Stimulated activated effector memory CD8-positive, alpha-beta T cell treated with anti-CD3 and anti-CD28 coated beads, Interleukin-12 subunit alpha, Interleukin-12 subunit beta, amount 100 ng/mL, for 72 hours (primary cell): ENCODE measurements around the gene RAPGEF2.

Source experiments
- ATAC-seq: fragments of 150-1000 bp; cut with Tn5 transposase; 2 replicates; pipeline ENCODE4 v1.10.0; 2021
- DNase-seq, 2 donors: peaks; one replicate each; pipeline ENCODE4 v3.0.0; 2021 to 2022; ENCODE audit warnings: low spot score in 2 of 2
- H3K27ac Mint-ChIP-seq: one replicate; pipeline ENCODE4 v1.8.0; 2022; ENCODE audit warnings: mild to moderate bottlenecking, mixed read lengths
- H3K36me3 Mint-ChIP-seq: one replicate; pipeline ENCODE4 v1.8.0; 2022; ENCODE audit warnings: mild to moderate bottlenecking, mixed read lengths
- H3K4me1 Mint-ChIP-seq: one replicate; pipeline ENCODE4 v1.8.0; 2022; ENCODE audit warnings: mixed read lengths
- H3K4me3 Mint-ChIP-seq: one replicate; pipeline ENCODE4 v1.8.0; 2022; ENCODE audit warnings: mild to moderate bottlenecking, mixed read lengths
- H3K9me3 Mint-ChIP-seq: one replicate; pipeline ENCODE4 v1.8.0; 2022; ENCODE audit warnings: mixed read lengths

RAPGEF2 gene

DNA sequence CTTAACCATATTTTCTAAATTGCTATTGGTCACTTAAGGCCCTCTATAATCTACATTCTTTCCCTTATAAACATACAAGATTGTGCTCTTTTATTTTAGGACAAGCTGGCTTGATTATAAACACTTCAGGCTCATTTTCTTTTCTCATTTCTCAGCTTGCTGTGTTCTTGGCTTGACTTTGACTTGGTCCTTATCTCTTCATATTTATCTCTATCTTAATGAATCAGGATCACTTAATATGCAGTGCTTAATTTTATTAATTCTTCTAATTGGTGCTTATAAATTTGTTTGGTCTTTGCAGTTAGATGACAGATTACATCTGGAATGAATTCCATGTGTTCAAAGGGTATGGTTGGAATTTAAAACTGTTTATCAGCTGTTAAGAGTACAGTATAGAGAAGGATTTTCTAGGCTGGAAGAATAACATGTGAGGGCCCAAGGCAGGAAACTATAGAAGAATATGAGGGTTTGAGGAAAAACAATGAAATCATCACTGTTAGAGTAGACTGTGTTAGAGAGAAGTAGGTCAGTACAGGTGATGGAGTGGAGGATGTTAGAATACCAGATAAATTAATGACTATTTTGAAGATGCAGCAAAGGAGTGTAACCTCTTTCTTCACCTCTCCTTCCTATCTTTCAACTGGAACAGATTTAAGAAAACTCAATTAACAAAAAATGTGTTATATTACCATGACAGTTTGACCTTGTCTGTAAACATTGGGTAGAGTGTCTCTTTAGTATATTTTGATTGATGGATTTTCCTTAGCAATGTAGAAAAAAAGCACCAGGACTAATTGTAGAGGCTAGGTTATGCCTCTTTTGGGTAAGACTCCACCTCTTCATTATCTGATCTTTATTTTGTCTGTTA, 169.6 kb downstream of the RAPGEF2 start:
- no peak for DNase-seq
- H3K4me3 Mint-ChIP-seq, result no peak overlapping the region
- no peak overlapping the region for H3K27ac Mint-ChIP-seq
- no peak for ATAC-seq
- no peaks in the 10 kb centered on the region for H3K9me3 Mint-ChIP-seq
- H3K4me1 Mint-ChIP-seq, result peaks cover 11% of the 10 kb centered on the region
- no peaks in the 10 kb centered on the region for H3K36me3 Mint-ChIP-seq

DNA sequence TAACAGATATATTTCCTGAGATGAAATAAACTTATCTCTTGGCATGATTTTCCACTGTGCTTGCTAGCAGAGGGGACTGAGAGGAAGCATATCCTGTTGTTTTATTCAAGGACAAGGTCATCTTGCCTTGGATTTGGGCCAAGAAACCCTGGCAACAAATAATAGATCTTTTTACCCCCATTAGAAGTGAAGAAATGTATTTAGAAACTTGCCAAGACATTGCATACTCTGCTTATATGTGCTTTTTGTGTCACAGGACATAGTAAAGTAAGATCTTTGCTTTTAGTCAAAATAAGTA, 170.2 kb downstream of the RAPGEF2 start:
- H3K36me3 Mint-ChIP-seq, result no peaks in the 10 kb centered on the region
- no peak for ATAC-seq
- DNase-seq, result no peak
- no peak overlapping the region for H3K27ac Mint-ChIP-seq
- no peaks in the 10 kb centered on the region for H3K9me3 Mint-ChIP-seq
- no peak overlapping the region for H3K4me3 Mint-ChIP-seq
- peaks cover 11% of the 10 kb centered on the region for H3K4me1 Mint-ChIP-seq

DNA sequence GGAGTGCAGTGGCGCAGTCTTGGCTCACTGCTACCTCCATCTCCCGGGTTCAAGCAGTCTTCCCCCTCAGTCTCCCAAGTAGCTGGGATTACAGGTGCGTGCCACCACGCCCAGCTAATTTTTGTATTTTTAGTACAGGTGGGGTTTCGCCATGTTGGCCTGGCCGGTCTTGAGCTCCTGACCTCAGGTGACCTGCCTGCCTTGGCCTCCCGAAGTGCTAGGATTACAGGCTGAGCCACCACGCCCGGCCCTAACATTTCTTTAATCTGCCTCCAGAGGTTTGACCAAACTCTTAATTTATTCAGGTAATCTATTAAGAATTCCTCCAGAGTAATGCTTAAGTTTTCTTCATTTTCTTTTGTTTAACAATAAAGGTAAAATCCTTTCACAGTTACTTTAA, 171.0 kb downstream of the RAPGEF2 start:
- H3K4me1 Mint-ChIP-seq, result peaks cover 11% of the 10 kb centered on the region
- H3K9me3 Mint-ChIP-seq, result no peaks in the 10 kb centered on the region
- H3K36me3 Mint-ChIP-seq, result no peaks in the 10 kb centered on the region
- no peak for ATAC-seq
- no peak overlapping the region for H3K27ac Mint-ChIP-seq
- no peak overlapping the region for H3K4me3 Mint-ChIP-seq
- no peak for DNase-seq

DNA sequence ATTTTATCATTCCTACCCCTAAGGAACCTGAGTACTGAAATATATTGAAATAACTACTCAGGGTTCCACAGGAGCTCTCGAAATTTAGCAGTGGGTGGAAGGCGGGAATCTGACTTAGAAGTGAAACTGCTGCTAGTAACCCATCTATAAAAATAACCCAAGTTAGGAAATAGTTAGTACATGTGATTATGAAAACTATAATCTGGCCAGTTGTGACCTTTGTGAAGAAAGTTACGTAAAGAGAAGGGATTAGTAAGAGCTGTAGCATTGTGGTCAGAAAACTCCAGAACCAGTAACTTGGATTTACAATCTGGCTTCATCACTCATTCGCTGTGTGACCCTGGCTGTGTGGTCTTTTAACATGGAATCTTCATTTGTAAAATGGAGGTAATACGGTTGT, 175.5 kb downstream of the RAPGEF2 start:
- Mint-ChIP-seq H3K9me3 (no peaks in the 10 kb centered on the region), H3K4me3 (no peak overlapping the region), H3K27ac (no peak overlapping the region), H3K4me1 (no peaks in the 10 kb centered on the region), H3K36me3 (peaks cover 6% of the 10 kb centered on the region)
- no peak for ATAC-seq
- DNase-seq, result no peak

DNA sequence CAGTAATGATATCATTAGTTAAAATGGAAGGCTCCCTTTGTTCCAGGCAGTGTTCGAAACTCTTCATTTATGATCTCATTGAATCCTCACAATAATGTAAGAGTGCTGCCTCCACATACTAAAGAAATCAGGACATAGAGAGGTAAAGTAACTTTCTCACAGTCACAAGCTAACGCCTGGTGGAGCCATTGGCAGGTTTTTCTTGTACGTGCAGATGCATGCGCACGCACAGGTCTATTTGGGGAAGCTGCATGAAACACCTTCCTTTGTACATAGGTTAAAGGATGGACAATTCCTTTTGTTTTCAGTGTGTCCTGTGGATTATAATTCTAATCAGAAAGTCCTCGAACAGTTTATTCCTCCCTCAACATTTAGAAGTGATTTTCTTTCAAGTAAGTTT, 176.2 kb downstream of the RAPGEF2 start:
- H3K36me3 Mint-ChIP-seq, result peaks cover 6% of the 10 kb centered on the region
- no peak for DNase-seq
- no peaks in the 10 kb centered on the region for H3K4me1 Mint-ChIP-seq
- no peak overlapping the region for H3K27ac Mint-ChIP-seq
- no peak for ATAC-seq
- no peaks in the 10 kb centered on the region for H3K9me3 Mint-ChIP-seq
- H3K4me3 Mint-ChIP-seq, result no peak overlapping the region

DNA sequence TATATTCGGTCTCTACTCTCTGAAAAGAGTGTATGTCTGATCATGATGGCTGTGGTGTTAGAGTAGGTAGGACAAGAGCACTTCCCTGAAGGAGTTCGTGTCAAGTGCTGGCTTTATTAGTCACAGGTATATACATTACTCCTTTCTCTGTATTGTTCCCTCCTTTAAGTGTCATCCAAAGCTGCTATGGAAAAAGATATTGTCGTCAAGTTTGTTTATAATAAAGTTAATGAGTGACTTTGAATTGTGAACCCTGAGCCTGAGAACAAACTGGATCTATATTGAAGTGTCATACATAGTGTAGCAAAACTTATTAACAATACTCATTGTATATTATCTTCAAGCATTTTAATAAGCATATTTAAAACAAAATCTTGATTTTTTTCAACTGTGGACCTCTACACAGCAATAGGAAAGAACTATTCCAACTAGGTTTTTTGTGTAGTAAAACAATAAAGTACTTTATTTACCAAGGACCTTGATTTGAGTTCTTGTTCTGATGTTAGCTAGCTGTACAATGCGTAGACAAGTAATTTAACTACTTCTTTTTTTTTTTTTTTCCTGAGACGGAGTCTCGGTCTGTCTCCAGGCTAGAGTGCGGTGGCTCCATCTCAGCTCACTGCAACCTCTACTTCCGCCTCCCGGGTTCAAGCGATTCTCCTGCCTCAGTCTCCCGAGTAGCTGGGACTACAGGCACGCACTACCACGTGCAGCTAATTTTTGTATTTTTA, 177.7 kb downstream of the RAPGEF2 start:
- H3K27ac Mint-ChIP-seq, result no peak overlapping the region
- no peak for DNase-seq
- no peaks in the 10 kb centered on the region for H3K9me3 Mint-ChIP-seq
- no peak for ATAC-seq
- H3K4me1 Mint-ChIP-seq, result no peaks in the 10 kb centered on the region
- no peak overlapping the region for H3K4me3 Mint-ChIP-seq
- peaks cover 6% of the 10 kb centered on the region for H3K36me3 Mint-ChIP-seq

DNA sequence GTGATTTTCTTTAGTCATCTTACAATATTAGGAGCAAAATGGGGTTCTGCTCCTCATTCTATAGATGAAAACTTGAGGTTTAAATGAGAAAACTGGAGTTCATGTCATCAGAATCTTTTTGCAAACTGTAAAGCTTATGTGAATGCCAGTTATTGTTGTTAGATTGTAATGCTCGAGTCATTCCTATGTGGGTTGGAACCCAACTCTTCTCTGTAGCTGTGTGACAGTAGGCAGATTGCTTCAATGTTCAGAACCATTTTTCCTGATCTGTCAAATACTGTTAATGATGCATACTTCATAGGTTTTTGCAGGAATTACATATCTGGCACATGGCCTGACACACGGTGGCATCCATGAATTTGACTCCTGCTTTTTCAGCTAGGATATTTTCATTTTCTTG, 178.9 kb downstream of the RAPGEF2 start:
- Mint-ChIP-seq H3K36me3 (peaks cover 6% of the 10 kb centered on the region), H3K4me1 (no peaks in the 10 kb centered on the region), H3K27ac (no peak overlapping the region), H3K4me3 (no peak overlapping the region), H3K9me3 (no peaks in the 10 kb centered on the region)
- DNase-seq (no peak), ATAC-seq (no peak)

DNA sequence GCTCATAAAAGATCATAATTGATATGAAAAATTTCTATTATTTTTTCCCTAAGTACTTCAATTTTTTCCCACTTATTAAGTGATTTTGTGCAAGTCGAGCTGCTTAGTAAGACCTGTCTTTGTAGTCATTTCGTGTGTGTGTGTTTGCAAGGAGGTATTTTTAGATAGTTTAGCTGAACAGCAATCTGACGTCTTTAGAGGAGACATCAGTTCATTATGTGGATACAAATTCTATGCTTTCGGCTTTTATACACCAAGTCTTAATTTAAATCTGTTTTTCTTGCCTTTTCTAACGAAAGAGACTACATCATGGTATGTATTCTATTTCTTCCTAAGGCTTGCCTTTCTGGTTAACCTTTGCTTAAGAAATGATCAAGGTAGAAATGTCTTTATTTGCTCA, 179.4 kb downstream of the RAPGEF2 start:
- DNase-seq (no peak), ATAC-seq (no peak)
- no peaks in the 10 kb centered on the region for H3K4me1 Mint-ChIP-seq
- H3K4me3 Mint-ChIP-seq, result no peak overlapping the region
- no peaks in the 10 kb centered on the region for H3K9me3 Mint-ChIP-seq
- H3K27ac Mint-ChIP-seq, result no peak overlapping the region
- H3K36me3 Mint-ChIP-seq, result peaks cover 6% of the 10 kb centered on the region

DNA sequence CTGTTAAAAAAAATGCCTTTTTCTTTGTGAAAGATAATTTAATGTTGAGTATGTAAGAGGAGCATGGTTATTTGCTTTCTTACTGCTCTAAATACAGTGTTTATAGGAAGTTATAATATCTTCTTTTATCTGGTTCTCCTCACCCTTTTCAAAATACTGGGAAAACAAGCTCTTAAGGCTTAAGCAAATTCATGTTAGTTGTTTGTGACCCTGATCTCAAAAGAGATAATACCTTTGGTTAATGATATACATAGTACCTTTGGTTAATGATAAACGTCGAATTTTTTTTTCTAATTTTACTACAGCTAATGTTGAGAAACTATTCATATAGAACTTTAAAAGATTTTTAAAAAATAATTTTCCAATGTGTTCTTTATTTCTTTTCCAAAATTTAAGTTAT, 180.1 kb downstream of the RAPGEF2 start:
- DNase-seq, result no peak
- ATAC-seq, result no peak
- Mint-ChIP-seq H3K27ac (no peak overlapping the region), H3K4me1 (no peaks in the 10 kb centered on the region), H3K9me3 (no peaks in the 10 kb centered on the region), H3K4me3 (no peak overlapping the region), H3K36me3 (peaks cover 6% of the 10 kb centered on the region)

DNA sequence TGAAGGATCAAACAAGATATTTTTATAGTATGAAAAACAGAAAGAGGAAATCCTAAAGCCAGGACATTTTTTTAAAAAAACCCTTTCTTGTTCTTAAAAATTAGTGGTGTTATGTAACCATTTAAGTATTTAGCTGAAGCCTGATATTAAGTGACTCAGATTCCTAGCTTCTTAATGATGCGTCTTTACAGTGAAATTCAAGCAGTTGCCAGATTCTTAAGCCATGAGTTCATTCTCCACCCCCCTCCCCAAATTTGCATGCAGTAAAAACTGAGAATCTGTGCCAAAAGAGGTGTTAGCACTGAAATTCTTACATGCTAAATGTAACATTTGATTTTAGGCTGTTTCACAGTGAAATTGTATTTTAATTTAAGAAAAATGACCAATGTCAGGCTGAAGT, 180.8 kb downstream of the RAPGEF2 start:
- H3K27ac Mint-ChIP-seq, result no peak overlapping the region
- no peak overlapping the region for H3K4me3 Mint-ChIP-seq
- DNase-seq (no peak), ATAC-seq (no peak)
- no peaks in the 10 kb centered on the region for H3K9me3 Mint-ChIP-seq
- peaks cover 6% of the 10 kb centered on the region for H3K36me3 Mint-ChIP-seq
- peaks cover 5% of the 10 kb centered on the region for H3K4me1 Mint-ChIP-seq

DNA sequence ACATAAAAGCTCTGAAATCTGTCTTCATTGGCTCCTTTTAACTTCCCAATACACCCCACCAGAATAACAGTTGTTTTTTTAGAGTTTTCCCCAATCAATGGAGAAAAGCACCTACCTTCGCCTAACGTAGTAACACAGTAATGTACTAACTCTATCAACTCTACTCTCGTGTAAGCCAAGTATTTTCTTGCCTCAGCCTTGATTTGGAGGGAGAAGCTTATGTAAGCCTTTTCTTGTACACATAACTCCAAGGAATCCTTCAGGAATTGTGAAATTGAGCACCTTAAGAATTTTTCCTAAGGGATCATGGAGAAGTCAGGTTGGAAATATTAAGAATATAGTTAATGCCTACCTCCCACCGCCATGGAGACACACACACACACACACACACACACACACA, 181.2 kb downstream of the RAPGEF2 start:
- Mint-ChIP-seq H3K27ac (no peak overlapping the region), H3K9me3 (no peaks in the 10 kb centered on the region), H3K4me3 (no peak overlapping the region), H3K36me3 (peaks cover 6% of the 10 kb centered on the region), H3K4me1 (peaks cover 6% of the 10 kb centered on the region)
- ATAC-seq, result no peak
- no peak for DNase-seq

DNA sequence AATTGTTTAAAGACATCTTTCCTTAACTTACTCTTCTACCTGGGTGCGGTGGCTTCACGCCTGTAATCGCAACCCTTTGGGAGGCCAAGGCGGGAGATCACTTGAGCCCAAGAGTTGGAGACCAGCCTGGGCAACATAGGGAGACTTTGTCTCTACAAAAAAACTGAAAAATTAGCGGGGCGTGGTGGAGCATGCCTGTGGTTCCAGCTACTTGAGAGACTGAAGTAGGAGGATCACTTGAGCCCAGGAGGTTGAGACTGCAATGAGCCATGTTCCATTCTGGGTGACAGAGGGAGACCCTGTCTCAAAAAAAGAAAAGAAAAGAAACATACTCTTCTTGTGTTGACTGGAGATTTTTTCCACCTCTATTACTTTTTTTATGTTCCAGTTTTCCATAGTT, 181.9 kb downstream of the RAPGEF2 start:
- Mint-ChIP-seq H3K4me1 (peaks cover 6% of the 10 kb centered on the region), H3K4me3 (no peak overlapping the region), H3K27ac (no peak overlapping the region), H3K9me3 (no peaks in the 10 kb centered on the region), H3K36me3 (peaks cover 2% of the 10 kb centered on the region)
- DNase-seq (no peak), ATAC-seq (no peak)

DNA sequence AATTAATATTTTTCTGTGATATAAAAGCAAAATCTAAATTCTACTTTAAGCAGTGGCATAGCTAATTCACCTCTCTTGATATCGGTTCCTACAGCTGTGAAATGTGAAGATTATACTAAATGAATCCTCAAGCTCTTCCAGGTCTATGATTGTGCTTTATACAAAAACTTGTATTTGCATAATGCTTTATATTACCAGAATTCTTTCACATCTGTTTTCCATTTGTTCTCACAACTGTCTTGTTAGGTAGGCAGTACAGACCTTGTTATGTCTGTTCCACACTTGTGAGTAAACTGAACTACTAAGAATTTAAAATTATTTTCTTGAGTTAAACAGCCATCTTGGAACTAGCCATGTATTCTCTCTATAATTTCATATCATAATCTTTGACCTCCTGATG, 184.9 kb downstream of the RAPGEF2 start:
- no peak for ATAC-seq
- Mint-ChIP-seq H3K27ac (no peak overlapping the region), H3K36me3 (no peaks in the 10 kb centered on the region), H3K4me1 (peaks cover 6% of the 10 kb centered on the region), H3K4me3 (no peak overlapping the region), H3K9me3 (no peaks in the 10 kb centered on the region)
- no peak for DNase-seq

DNA sequence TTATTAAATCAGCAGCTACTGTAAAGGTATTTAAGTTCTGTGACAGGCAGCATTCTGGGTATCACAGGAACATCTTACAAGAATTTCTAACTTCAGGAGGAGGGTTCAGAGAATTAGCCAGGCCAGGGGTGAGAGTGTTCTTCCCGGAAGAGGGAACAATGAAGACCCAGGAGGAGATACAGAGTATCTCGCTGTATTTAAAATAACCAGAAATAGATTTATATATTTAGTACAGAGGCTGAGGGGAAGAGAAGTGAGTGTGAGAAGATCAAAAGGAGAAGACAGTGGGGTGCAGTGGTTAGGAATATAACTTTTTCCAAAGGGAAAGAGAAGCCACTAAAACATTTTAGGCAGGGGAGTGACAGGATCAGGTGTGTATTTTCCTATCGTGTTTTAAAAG, 186.8 kb downstream of the RAPGEF2 start:
- H3K27ac Mint-ChIP-seq, result no peak overlapping the region
- DNase-seq (no peak), ATAC-seq (no peak)
- H3K36me3 Mint-ChIP-seq, result no peaks in the 10 kb centered on the region
- no peaks in the 10 kb centered on the region for H3K9me3 Mint-ChIP-seq
- H3K4me1 Mint-ChIP-seq, result peaks cover 6% of the 10 kb centered on the region
- H3K4me3 Mint-ChIP-seq, result no peak overlapping the region

DNA sequence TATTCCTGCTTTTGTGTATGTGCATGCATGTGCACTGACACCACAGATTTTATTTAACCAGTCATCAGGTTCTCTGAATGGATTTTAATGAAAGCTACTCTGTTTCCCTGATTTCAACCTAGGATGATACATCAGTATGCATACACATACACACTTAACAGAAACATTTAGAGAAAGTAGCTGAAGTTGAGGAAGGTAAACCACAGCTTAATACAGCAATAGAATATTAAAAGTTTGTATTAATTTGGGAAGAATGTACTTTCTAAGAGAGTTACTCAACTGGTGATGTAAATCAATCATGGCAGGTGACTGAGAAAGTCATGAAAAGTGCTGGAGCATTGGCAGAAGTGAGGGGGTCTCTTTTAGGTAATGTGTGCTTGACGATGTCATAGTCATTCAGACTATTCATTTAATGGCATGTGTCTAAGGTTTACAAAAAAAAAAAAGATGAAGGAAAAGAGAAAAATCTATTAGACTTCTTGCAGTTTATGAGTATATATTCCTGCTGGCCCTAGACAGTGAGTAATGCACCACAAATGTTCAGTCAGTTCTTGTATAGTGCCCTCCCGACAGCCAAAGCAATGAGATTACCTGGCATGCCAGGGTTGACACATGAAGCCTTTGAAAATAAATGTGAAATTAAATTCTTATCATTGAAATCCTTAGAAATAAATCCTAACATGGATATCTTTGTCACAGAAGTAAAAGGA, 187.6 kb downstream of the RAPGEF2 start:
- no peaks in the 10 kb centered on the region for H3K9me3 Mint-ChIP-seq
- no peaks in the 10 kb centered on the region for H3K36me3 Mint-ChIP-seq
- H3K4me3 Mint-ChIP-seq, result no peak overlapping the region
- no peak overlapping the region for H3K27ac Mint-ChIP-seq
- peaks cover 6% of the 10 kb centered on the region for H3K4me1 Mint-ChIP-seq
- ATAC-seq, result no peak
- no peak for DNase-seq

DNA sequence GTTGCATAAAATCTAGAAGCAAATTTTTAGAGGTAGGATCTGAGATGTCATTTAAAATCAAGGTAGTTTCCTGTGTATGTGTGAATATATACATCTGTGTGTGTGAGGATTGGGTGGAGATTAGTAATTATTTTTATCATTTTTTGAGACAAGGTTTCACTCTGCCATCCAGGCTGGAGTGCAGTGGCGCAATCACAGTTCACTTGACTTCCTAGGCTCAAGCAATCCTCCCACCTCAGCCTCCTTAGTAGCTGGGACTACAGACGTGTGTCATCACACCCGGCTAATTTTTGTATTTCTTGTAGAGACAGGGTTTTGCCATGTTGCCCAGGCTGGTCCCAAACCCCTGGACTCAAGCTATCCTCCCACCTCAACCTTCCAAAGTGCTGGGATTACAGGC, 188.3 kb downstream of the RAPGEF2 start:
- ATAC-seq, result no peak
- no peak overlapping the region for H3K27ac Mint-ChIP-seq
- DNase-seq, result no peak
- no peaks in the 10 kb centered on the region for H3K9me3 Mint-ChIP-seq
- H3K4me3 Mint-ChIP-seq, result no peak overlapping the region
- peaks cover 6% of the 10 kb centered on the region for H3K4me1 Mint-ChIP-seq
- H3K36me3 Mint-ChIP-seq, result no peaks in the 10 kb centered on the region
